Anterior cingulate cortex (tissue), 58 donors: Measurements from ENCODE around the gene NDOR1.

Source experiments
- DNase-seq, 58 donors: peaks; one replicate each; lab custom pipeline; 2025; lab: John Stamatoyannopoulos, UW

Gene NDOR1

DNA sequence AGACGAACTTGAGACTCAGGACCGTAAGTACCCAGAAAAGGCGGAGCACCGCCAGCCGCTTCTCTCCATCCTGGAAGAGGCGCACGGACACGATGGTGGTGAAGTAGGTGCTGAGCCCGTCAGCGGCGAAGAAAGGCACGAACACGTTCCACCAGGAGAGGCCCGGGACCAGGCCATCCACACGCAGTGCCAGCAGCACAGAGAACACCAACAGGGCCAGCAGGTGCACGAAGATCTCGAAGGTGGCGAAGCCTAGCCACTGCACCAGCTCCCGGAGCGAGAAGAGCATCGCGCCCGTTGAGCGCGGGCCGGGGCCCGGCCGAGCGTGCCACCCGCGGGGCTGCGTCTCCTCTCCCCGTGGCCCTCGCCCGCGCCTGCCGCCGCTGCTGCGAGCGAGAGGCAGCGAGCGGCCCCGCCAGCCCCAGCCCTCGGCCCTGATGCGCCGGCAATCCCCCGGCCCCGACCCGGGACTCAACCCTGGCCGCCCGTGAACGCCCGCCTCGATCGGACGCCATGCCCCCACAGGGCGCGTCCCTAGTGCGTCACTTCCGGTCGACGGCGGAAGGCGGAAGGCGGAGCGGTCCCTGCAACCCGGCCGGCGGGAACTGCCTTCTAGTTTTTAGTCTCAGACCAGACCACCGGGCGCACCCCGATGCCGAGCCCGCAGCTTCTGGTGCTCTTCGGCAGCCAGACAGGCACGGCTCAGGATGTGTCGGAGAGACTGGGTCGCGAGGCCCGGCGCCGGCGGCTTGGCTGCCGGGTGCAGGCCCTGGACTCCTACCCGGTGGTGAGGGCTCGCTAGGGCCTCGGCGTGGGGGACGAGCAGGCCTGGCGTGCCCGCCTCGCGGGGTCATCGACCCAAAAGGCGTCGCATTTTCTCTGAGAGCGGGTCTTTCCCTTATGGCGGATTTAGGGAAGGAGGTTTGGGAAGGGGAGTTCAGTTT, at the start of gene NDOR1, which contains the start of gene TMEM203:
TSS of gene NDOR1 (plus strand) at position 575 of the 944 bp plus-strand sequence. CDS start at position 653, 78 bp downstream.
TSS of gene TMEM203 (minus strand) at position 523 of the 944 bp plus-strand sequence. CDS start at position 289, 234 bp downstream.
- DNase-seq = peak in 57 of 58 donors; percentile 63 to 97 (median 86)

DNA sequence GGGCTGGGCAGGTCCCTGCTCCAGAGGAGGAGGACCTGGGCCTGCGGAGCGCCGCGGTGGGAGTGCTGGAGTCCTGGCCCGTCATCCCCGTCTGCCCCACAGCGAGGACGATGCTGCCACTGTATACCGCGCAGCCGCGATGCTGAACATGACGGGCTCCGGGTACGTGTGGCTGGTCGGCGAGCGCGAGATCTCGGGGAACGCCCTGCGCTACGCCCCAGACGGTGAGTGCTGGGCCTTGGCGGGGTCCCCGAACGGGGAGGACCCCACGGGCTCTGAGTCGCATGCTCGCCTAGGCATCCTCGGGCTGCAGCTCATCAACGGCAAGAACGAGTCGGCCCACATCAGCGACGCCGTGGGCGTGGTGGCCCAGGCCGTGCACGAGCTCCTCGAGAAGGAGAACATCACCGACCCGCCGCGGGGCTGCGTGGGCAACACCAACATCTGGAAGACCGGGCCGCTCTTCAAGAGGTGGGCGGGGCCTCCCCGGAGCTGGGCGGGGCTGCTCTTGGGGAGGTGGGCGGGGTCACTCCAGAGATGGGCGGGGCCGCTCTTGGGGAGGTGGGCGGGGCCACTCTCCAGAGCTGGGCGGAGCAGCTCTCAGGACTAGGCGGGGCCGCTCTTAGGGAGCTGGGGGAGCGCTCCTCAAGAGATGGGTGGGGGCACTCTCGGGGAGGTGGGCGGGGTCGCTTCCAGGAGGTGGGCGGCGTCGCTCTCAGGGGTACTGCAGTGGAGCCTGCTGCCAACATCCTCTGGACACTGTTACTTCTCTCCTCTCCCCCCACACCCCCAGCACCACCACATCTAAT, 48.7 kb upstream of the NDOR1 start:
- peak in 12 of 58 donors; percentile 11 to 64 (median 36) for DNase-seq

DNA sequence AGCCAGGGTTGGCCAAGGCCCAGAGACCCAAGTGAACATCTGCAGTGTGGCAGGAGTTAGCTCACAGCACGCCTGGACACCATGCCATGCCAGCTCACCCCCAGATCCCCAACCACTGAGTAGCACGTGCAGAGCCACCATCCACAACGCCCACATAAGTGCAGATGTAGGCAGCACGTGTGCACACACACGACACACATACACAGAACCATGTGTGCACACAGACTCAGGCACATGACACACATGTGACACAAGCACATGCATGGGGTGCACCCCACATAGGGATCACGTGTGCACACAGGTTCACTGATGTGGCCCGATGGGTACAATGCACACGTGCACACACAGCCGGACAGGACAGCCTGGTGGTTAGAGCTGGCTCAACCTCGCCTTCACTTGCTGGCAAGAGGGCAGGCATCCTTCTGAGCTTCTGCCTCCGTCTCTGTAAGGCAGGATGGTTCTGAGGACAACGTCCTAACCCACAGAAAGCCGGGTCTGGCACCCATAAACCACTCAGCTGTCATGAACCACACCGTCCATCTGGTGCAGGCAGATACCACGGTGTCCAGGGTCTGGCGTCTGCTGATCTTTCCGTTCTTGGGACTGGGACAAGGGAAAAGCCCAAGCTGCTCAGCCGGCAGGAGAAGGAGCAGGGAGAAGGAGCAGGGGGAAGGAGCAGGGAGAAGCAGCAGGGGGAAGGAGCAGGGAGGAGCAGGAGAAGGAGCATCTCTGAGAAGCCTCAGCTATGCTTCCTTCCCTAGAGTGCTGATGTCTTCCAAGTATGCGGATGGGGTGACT, 47.7 kb upstream of the NDOR1 start:
- DNase-seq = peak in 5 of 58 donors; percentile 21 to 62 (median 42)

DNA sequence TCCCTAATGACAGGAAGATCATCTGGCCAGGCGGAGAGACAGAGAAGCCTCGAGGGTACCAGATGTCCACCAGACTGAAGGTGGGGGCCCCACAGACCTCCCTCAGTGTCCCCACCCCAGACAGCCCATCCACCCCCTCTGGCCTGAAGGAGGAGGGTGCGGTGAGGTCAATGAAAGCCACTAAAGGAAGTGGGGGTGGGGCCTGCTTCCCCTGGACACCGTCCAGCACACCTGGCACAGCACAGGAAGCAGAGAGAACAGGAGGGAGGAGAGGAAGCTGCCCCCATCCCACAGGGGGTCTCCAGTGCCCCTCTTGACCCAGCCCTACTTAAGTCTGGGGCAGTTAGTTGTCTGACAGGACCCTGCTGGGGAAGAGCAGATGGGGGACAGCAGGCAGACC, 46.9 kb upstream of the NDOR1 start:
- DNase-seq = no peak

DNA sequence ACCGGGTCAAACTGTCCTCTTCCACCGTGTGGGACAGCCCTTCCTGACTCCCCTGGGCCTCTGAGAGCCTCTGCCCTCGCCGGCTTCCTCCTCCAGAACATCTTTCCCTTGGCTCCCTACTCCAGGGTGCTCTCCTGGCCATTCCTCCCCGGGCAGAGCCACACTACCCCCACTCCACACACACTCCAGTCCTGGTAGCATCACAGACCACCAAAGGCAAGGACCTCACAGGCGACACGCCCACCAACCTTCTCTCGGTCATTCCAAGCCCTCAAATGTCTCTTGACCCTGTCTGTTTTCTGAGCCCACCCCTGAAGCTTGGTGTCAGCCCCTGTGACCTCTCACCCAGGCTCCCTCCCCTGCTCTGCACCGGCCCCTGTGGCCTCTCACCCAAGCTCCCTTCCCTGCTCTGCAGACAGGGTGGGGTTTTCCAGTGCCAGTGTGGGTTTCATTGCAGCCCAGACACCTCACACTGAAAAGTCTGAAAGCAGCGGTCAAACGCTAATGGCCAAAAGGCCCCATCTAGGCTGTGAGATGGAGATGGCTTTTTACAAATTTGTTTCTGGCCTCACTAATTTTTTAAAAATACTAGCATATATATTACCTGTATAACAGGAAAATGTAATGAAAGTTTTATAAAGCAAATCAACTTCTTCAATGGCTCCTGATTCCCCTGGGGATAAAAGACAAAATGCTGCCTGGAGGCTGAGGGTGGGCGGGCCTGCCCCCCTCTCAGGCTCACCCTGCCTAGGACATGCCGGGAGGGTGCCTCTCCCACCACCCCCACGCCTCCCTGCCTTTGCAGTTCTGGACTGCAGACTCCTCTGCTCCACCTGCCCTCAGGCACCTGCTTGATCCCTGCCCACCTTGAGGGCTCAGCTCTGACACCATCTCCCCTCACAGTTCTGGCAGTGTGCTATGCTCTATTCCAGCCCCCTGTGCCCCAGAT, 46.1 kb upstream of the NDOR1 start:
- DNase-seq = no peak

- DNase-seq = no peak
Observed at GRCh38 chr9:137160054-137160425, 45.5 kb upstream of the NDOR1 start.

DNA sequence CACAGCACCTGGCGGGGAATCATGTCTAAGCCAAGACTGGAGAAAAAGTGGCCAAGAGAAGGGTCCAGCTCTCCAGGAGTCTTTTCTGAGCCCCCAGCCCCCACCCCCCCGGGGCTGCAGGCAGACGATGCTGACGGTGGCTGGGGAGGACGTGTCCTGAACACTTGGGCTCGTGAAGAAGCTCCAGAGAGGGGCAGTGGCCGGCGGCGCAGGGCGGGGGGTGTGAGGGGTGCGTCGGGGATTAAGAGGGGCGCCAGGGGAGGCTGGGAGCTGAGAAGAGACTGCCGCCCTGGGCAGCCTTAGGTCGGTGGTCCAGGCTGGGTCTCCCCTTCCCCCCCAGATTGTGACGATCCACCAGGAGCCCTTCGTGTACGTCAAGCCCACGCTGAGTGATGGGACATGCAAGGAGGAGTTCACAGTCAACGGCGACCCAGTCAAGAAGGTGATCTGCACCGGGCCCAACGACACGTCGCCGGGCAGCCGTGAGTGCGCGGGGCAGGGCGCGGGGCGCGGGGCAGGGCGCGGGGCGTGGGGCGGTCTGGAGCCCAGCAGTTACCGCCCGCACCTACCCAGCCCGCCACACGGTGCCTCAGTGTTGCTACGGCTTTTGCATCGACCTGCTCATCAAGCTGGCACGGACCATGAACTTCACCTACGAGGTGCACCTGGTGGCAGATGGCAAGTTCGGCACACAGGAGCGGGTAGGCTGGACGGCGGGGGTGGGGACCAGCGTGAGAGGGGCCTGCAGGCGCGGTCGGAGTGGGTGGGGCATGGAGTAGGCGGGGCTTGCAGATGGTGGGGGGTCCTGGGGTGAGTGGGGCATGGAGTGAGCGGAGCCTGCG, 44.6 kb upstream of the NDOR1 start:
- DNase-seq = no peak

DNA sequence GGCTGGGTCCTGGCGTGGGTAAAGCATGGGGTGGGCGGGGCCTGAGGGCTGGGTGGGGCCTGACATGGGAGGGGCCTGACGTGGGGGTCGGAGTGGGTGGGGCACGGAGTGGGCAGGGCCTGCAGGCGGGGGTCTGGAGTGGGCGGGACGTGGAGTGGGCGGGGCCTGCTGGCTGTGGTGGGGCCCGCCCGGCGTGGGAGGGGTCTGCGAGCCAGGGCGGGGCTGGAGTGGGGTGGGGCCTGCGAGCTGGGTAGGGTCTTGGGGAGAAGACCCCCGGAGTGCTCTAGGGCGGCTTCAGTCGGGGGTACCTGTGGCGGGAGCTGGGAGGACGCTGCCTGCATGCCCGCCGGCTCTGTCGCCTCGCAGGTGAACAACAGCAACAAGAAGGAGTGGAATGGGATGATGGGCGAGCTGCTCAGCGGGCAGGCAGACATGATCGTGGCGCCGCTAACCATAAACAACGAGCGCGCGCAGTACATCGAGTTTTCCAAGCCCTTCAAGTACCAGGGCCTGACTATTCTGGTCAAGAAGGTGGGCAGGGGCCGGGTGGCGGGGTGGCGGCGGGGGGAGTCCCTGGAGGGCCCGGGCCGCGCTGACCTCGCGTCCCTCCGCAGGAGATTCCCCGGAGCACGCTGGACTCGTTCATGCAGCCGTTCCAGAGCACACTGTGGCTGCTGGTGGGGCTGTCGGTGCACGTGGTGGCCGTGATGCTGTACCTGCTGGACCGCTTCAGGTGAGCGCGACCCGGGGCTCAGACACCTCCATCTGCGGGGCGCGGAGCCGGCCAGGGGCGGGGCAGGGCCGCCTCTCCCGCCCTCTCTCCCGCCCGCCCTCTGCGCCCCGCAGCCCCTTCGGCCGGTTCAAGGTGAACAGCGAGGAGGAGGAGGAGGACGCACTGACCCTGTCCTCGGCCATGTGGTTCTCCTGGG, 43.7 kb upstream of the NDOR1 start:
- DNase-seq = peak in 1 of 58 donors; percentile 54

GRCh38 chr9:137162505-137163364, 42.8 kb upstream of the NDOR1 start:
- no peak for DNase-seq

DNA sequence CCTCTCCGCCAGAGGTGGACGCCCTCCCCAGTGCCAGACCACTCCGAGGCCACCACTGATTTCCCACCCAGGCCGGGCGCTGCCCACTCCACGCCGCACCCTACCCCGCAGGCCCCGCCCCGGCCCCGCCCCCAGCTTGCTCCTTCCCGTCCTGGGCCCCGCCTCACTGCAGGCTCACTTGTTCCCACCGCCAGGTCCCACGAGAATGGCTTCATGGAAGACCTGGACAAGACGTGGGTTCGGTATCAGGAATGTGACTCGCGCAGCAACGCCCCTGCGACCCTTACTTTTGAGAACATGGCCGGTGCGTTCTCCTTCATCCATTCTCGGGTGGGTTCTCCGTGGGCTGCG, 42.2 kb upstream of the NDOR1 start:
- no peak for DNase-seq

DNA sequence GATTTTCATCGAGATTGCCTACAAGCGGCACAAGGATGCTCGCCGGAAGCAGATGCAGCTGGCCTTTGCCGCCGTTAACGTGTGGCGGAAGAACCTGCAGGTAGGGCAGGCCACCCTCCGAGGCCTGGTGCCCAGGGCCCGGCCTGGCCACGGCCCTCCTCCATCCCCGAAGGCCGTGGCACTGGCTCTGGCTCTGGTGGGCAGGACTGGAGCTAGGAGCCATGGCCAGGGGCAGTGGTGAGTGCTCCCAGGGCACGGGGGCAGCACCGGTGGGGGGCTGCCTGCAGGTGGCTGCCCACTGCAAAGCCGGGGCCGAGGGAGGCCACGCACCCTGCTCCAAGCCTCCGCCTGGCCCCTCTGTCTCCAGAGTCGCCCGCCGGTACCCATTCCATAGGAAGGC, 41.7 kb upstream of the NDOR1 start:
- no peak for DNase-seq

DNA sequence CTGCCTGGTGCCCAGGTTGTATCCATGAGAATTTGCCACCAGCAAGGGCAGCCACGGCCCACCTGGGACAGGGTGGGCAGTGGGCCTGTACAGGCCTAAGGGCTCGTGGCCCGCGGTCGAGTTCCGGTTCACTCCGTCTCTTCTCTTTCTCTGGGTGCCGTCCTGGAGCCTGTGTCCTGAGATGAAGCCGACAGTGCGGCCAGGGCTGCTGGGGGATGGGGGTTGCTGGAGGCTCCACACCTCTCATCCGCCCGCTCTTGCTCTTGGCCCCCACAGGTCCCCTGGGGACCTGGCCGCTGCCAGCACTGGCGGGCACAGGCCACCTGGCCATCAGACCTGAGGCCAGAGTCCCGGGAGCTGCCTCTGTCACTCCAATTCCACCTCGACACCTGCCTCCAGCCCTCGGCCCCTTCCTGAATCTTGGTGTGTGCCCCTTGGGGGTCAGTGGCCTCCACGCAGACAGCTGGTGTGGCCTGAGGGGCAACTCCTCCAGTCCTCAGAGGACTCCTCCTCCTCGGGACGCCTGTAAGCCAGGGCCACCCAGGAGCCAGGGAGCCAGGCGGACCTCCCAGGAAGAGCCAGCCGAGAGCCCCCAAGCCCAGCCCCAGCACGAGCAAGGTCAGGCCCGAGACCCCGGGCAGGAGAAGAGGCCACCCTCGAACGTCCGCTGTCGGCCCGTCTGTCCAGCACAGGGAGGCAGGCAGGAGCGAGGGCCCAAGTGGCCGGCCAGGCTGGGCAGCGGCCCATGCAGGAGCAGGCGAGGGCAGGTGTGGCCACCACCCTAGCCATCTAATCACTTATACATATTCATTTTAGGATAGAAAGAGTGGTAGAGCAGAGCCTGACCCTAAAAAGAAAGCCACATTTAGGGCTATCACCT, 40.9 kb upstream of the NDOR1 start:
- DNase-seq = no peak

- no peak for DNase-seq
Observed at GRCh38 chr9:137165250-137165836, 40.2 kb upstream of the NDOR1 start.

- peak in 14 of 58 donors; percentile 20 to 57 (median 36) for DNase-seq
Observed at GRCh38 chr9:137166380-137167229, 38.9 kb upstream of the NDOR1 start.
